HG03469 (cell line): ENCODE data around the gene DCAF6.

Experiments
- ATAC-seq: cut with Tn5 transposase; IDR thresholded peaks from one replicate; pipeline ENCODE4 v1.9.1; 2021; ENCODE audit warnings: mild to moderate bottlenecking, moderate library complexity, moderate number of reproducible peaks; ENCODE audit not compliant: unreplicated experiment

DCAF6 gene

GRCh38 chr1:168084396-168085231 is 148.1 kb downstream of the DCAF6 start:
- ATAC-seq = no peak

- no peak for ATAC-seq
Observed at GRCh38 chr1:168085401-168085872, 149.0 kb downstream of the DCAF6 start.

GRCh38 chr1:168086438-168086837 is 150.0 kb downstream of the DCAF6 start:
- no peak for ATAC-seq

GRCh38 chr1:168087696-168088095 is 151.2 kb downstream of the DCAF6 start:
- no peak for ATAC-seq

GRCh38 chr1:168088511-168089325 is 152.2 kb downstream of the DCAF6 start:
- no peak for ATAC-seq

- no peak for ATAC-seq
Observed at GRCh38 chr1:168089326-168089978, 153.0 kb downstream of the DCAF6 start.

- no peak for ATAC-seq
Observed at GRCh38 chr1:168089979-168090337, 153.5 kb downstream of the DCAF6 start.

- no peak for ATAC-seq
Observed at GRCh38 chr1:168090395-168090794, 153.9 kb downstream of the DCAF6 start.

GRCh38 chr1:168091063-168091462 is 154.6 kb downstream of the DCAF6 start:
- ATAC-seq = no peak

GRCh38 chr1:168091720-168092550 is 155.5 kb downstream of the DCAF6 start:
- ATAC-seq = no peak

GRCh38 chr1:168092566-168093355 is 156.3 kb downstream of the DCAF6 start:
- no peak for ATAC-seq

- no peak for ATAC-seq
Observed at GRCh38 chr1:168093616-168094015, 157.1 kb downstream of the DCAF6 start.

GRCh38 chr1:168095476-168095875 is 159.0 kb downstream of the DCAF6 start:
- no peak for ATAC-seq

- ATAC-seq = no peak
Observed at GRCh38 chr1:168096296-168097165, 160.0 kb downstream of the DCAF6 start.

- ATAC-seq = no peak
Observed at GRCh38 chr1:168097921-168098528, 161.5 kb downstream of the DCAF6 start.

- no peak for ATAC-seq
Observed at GRCh38 chr1:168098534-168099320, 162.2 kb downstream of the DCAF6 start.

GRCh38 chr1:168099337-168099801 is 162.9 kb downstream of the DCAF6 start:
- ATAC-seq = no peak
